ENCODE results near the gene PEAR1. TPM values are rescaled to one million over a fixed set of nuclear protein-coding genes. Genes with fewer than 3 reads are reported as not detected.

PEAR1 gene
- total RNA-seq, 1 donor from 2014 or later, result 15.8 TPM

DNA sequence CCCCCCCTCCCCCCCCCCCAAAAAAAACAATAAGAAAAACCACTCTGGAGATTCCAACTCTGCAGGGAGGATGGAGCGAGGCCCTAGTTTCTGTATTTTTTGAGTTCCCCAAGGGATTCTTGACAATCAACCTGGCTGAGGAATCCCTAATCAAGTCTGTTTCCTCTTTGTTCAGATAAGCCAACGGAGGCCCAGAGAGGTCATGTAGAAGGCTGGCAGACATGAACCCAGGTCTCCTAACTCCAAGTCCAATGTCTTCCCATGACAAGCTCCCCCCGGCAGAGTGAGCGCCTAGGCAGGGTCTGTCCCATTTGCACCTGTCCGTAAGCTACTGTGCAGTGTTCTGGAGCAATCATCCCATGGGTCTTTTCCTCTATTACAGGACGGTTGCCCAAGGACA is 66.4 kb downstream of the PEAR1 start:
- no peak for DNase-seq (ENCODE audit: low read depth, low spot score)

DNA sequence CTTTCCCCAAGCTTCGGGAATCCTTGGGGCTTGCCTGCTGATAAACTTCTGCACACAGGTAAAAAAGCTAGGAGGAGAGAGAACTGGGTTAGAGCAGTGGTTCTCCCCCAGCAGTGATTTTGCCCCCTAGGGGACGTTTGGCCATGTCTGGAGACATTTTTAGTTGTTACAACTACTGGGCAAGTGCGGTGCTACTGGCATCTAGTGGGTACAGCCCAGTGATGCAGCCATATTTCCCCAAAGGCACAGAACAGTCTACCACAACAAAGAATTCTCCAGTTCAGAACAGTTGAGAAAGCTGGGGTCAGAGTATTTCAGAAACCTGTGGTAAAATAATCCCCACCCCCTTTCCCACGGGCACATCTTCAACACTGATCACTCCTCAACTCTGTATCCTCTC is 68.2 kb downstream of the PEAR1 start:
- DNase-seq (ENCODE audit: low read depth, low spot score), result no peak

DNA sequence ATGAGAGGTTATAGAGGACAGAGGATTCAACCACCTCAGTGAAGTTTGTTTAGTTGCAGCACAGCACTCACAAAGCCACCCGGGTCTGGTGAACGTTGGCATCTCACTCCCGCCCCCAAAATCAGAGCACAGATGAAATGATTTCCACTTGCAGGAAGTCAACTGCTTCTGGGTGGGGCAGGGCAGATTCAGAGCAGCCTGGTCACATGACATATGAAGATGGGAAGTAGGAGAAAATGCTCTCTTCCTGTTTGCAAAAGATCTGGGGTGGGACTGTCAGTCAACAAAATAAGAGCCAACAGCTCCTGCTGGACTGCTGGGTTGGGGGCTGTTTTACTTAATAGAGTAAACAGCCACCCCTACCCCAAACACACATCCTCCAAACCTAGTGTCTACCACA is 70.1 kb downstream of the PEAR1 start:
- DNase-seq (ENCODE audit: low read depth, low spot score), result no peak

DNA sequence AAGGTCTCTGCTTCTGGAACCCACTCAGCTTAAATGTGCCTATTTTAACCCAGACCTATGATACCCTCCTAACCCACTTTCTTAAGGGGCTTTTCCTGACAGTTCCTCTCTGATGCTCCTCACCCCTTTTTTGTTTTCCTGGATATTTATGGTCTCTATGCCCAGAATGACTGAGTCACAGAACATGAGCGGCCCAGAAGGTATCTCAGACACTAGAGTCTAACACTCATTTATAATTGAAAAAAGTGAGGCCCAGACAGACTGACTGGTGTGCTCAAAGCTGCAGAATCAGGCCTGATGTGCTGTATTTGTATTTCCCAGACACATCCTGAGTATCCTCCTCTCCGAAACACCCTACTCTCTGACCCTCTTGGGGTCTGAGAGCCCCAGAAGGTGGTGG is 70.9 kb downstream of the PEAR1 start:
- no peak for DNase-seq (ENCODE audit: low read depth, low spot score)

Other genes with a start within 250 kb of the PEAR1 start
- gene NES, start 216.3 kb upstream of the PEAR1 start, total RNA-seq, result 285 and 293 TPM in 2 replicates
- 0.11 and 0.46 TPM in 2 replicates for gene CRABP2, start 188.1 kb upstream of the PEAR1 start, total RNA-seq
- gene METTL25B, start 165.2 kb upstream of the PEAR1 start, total RNA-seq, result 7.5 and 7.9 TPM in 2 replicates
- 9.6 and 10.1 TPM in 2 replicates for gene ISG20L2, start 165.0 kb upstream of the PEAR1 start, total RNA-seq
- gene MRPL24, start 152.6 kb upstream of the PEAR1 start, total RNA-seq, result 56.2 and 66.9 TPM in 2 replicates
- 206 and 293 TPM in 2 replicates for gene HDGF, start 142.0 kb upstream of the PEAR1 start, total RNA-seq
- 14.8 and 18.8 TPM in 2 replicates for gene PRCC, start 126.2 kb upstream of the PEAR1 start, total RNA-seq
- gene SH2D2A, start 76.9 kb upstream of the PEAR1 start, total RNA-seq, result 0.20 and 0.28 TPM in 2 replicates
- not detected in 2 replicates for gene INSRR, start 34.6 kb upstream of the PEAR1 start, total RNA-seq
- gene NTRK1, start 32.9 kb upstream of the PEAR1 start, total RNA-seq, result under 0.01 and 0.14 TPM in 2 replicates
- 0.11 and 0.40 TPM in 2 replicates for gene LRRC71, start 26.9 kb downstream of the PEAR1 start, total RNA-seq
- 25.4 and 26.2 TPM in 2 replicates for gene ARHGEF11, start 152.0 kb downstream of the PEAR1 start, total RNA-seq
- not detected in 2 replicates for gene ETV3L, start 206.1 kb downstream of the PEAR1 start, total RNA-seq
- gene ETV3, start 244.7 kb downstream of the PEAR1 start, total RNA-seq, result 13.8 and 17.9 TPM in 2 replicates

Data from pulmonary artery endothelial cell (primary cell).